CD4-positive, alpha-beta T cell treated with Interferon gamma for 1 hour (primary cell): ENCODE results near the gene HLTF.

Experiments
- DNase-seq: peaks from one replicate; pipeline ENCODE4 v3.0.0-alpha.2; 2020

The HLTF gene

GRCh38 chr3:149081772-149082171 is 4.6 kb downstream of the HLTF start:
- no peak for DNase-seq

DNA sequence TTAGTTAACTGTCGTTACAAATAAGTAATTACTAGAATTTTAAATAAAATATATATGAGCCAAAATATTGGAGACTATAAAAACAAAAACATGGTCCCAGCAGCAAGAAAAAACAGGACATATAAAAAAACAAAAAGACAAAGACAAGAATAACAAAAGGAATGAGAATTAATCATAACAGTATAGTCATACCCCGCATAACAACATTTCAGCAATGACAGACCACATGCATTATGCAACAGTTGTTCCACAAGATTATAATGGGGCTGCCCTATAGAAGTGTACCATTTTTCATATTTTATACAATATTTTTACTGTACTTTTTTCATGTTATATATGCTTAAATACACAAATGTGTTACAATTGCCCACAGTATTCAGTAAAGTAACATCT is 5.6 kb downstream of the HLTF start:
- DNase-seq = no peak

- DNase-seq = no peak
Observed at GRCh38 chr3:149080011-149080698, 6.2 kb downstream of the HLTF start.

DNA sequence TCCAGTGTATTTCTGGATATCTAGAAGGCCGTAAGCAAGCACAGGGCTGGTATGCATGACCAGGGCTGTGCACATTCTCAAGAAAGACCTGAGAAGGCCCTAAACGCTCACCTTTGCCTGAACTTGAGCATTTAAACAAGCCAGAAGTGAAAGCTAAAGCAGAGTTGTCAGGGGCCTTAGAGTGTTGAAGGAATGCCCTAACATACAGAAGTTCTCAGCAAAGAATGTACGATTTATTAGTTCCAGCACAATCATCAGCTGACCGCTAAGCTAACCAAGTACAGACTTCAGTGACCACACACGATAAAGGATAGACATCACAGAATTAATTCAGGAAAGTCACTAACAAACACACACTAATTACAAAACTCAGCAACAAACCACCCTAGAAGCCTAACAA is 8.7 kb downstream of the HLTF start:
- no peak for DNase-seq

GRCh38 chr3:149067883-149068282 is 18.4 kb downstream of the HLTF start:
- no peak for DNase-seq

GRCh38 chr3:149061776-149062175 is 24.6 kb downstream of the HLTF start:
- no peak for DNase-seq

DNA sequence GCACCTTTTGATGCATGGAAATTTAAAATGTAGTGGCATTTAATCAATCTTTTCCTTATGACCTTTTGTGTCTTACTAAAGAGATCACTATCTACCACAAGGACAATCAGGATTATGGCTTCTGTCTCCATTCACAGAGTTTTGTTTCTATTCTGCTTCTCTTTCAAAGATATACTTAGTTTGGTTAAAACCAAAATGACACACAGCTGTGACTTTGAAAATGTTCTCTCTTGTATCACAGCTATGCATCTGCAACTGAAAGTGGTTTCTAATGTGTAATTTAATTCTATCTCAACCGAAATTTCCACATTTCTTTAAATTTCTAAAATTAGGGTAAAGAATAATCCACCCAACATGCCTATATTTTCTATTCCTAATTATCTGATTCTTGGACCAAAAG is 27.7 kb downstream of the HLTF start:
- DNase-seq = no peak

- no peak for DNase-seq
Observed at GRCh38 chr3:149058198-149058597, 28.1 kb downstream of the HLTF start.

DNA sequence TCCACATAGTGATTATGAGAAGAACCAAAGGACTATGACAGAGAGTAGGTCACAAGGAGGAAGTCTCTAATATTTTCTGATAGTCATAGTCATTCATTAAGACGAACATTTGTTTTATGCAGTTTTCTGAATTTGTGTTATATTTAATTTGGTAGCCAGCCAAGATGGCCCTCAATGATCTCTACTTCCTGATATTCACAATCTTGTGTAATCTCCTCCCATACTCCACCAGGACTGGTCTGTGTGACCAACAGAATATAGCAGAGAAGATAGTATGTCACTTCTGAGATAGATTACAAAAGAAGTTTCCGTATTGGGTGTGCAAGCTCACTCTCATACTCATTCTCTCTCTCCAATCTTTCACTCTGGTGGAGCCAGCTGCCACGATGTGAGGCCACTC is 30.8 kb downstream of the HLTF start:
- DNase-seq = no peak

DNA sequence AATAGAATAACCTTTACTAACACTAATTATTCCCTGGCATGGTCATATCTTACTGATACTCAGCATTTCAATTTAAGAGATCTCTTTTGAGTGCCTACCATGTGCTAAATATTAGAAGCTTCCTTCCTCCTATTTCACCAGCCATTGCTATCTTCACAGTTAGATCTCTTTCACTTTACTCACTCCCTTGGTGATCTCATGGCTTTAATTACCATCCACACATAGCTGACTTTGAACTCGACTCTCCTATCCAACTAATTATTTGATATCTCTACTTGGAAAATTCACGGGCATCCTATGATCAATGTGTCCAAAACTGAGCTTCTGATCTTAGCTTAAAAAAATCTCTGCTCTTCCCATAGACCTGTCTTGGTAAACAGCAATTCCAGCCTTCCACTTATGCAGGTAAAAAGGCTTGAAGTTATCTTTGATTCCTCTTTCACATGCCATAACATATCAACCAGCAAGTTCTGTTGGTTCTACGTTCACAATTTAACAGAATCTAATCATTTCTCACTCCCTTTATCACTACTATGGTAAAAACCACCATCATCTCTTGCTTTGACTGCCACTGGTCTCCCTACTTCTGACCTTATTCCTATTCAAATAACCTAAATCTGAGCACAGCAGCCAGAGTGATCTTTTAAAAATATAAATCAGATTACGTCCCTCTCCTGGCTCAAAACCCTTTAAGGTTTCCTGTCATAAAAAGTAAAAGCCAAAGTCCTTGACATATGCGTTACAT is 41.8 kb downstream of the HLTF start:
- DNase-seq = no peak

- no peak for DNase-seq
Observed at GRCh38 chr3:149042789-149043386, 43.4 kb downstream of the HLTF start.

GRCh38 chr3:149038322-149038721 is 48.0 kb downstream of the HLTF start:
- no peak for DNase-seq

GRCh38 chr3:149037684-149038083 is 48.6 kb downstream of the HLTF start:
- DNase-seq = no peak

DNA sequence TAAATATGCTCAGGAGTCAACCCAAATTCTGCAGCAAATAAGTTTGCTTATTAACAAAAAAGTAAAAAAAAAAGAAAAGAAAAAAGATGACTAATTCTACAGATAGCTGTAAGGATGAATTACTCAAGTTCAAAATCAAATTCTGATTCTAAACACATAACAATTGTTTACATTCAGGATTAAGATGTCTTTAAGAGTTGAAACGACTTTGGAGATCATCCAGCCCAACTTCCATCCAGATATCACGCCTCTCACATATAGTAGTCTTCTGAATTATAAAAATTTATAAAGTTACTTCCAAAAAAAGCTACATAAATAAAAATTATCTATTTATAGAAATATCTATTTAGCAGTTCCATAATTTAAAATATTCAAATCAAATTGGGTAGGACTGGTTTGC is 55.2 kb downstream of the HLTF start:
- no peak for DNase-seq

DNA sequence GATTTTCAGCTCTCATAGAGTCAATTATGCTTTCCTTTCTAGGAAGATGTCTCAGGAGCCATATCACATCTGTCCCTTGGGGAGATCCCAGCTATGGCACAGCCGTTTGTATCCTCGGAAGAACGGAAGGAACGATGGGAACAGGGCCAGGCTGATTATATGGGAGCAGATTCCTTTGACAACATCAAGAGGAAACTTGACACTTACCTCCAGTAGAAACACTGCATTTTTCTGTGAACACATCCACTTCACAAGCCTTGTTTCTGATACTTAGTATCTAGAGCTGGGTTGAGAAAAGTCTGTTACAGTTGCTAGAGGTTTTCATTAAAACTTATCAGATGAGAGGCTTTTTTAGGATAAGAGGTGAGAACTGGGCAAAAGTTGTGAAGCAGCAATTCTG is 59.6 kb downstream of the HLTF start:
- no peak for DNase-seq

- DNase-seq = no peak
Observed at GRCh38 chr3:149023951-149024350, 62.4 kb downstream of the HLTF start.

DNA sequence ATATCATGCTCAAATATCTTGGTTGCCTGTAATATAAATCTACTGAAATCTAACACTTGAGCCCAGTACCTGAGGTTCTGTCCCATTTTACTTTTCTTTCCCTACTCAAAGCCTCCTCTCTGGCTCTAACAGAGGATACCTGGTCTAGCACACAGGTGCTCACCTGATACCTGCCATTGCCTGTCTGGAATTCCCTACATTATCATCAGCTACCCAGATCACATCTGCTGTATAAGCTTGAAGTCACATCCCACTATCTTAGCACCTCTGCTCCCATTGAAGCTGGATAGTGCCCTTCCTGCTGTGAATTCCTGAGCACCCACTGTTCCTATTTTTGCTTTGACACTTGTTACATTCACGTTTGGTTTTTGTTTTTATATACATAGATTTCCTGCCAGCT is 64.5 kb downstream of the HLTF start:
- DNase-seq = no peak

DNA sequence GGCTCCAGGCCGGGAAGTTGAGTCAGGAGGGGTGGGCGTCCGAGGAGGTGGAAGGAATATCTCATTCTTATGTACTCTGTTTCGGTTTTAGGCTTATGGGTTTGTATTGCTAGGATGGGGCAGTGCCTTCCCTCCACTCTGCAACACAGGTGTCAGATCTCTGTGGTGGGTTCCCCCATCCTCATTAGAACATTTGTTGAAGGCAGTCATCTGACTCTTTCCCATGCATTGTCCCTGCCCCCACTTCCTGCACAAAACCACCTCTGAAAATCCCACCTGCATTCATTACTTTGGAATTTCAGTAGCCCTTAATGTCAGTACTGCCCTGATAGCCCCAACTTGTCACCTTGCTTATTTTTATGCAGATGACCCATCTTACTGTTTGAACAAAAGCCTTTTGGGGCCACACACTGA is 65.5 kb downstream of the HLTF start:
- DNase-seq = no peak

DNA sequence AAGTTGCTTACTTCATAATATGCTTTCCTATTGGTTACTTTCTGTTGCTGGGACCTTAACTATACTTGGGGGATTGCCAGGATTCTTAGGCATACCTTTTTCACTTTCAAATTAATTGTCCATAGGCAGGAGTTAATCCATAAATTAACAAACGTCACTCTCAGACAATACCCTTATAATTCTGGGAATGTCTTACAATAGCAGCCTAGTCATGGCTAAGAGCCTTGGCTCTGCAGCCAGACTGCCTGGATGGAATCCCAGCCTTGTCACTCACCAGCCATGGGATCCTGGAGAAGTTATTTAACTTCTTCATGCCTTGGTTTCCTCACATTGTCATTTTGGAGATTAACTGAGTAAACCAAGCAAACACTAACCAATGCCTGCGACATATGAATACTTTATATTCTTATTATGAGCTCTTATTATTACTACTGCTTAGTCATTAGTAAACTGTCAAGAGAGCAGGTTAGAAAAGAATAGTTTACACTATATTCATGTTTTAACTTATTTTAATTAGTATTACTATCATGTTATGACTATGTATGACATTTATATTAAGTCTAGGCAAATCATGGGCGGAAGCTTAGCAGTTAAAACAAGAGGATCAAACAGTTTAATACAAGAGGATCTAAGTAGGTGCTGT is 66.0 kb downstream of the HLTF start:
- DNase-seq = no peak

DNA sequence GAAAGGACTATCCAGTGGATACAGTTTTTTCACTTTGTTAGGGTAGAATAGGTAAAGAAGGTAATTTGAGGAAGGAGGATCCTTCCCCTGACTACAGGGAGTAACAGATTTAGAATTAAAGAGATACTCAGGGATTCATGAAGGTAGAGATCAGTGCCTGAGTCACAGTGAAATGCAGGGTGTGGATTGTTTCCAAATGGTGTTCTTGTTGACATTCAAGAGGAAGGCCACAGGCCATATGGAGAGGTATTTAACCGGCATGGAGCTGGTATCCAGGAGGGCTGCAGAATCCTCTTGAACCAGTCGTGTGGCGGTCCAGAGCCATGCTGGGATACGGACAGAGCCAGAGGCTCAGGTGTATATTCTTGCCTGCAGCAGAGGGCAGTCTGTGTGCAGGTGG is 66.8 kb downstream of the HLTF start:
- DNase-seq = no peak

DNA sequence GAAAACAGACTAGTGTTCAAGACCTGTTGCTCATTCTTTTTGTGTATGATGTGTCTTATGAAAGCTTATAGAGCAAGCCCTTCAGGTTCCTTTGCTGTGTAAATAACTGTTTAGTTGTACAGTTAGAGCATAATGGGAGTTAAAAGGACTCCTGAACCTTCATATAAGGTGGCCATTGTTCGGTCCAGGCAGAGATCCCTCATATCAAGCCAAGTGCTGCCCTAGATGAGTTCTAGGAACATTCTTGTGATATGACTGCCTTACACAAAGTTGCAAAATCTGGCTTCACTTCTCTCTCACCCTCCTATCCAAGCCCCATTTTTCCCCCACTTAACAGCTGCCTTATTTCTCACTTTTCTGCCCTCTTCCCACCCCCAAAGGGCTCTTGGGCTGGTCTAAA is 68.1 kb downstream of the HLTF start:
- DNase-seq = no peak

- DNase-seq = no peak
Observed at GRCh38 chr3:149016669-149017541, 69.4 kb downstream of the HLTF start.

DNA sequence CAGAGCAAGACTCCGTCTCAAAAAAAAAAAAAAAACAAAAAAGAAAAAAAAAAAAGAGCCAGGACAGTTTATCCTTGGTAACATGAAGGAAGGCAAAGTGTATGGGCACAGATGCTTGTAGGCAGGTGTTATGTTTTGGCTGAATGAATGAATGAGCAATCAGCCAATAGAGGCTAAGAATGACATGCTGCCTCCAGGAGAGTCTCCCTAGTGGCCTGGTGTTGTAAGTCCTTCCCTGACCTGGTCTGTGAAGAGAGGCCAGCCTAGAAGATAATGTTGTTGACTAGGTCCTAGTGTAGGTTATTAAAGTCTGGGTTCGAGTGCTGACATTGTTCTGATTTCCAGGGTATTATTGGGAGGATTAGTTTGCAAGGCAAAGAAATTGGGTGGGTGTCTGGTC is 70.1 kb downstream of the HLTF start:
- DNase-seq = no peak
